HT1080 (cell line): ENCODE measurements around the gene BCDIN3D. TPM values are rescaled to one million over a fixed set of nuclear protein-coding genes. Genes with fewer than 3 reads are reported as not detected.

Experiments
- DNase-seq: peaks from one replicate; pipeline ENCODE4 v3.0.0-alpha.2; 2015; ENCODE audit warnings: low read depth
- total RNA-seq: library from RNA; depleted of rRNA; stranded (reverse); fragments of >200 nt; shearing (Covaris generic); gene quantifications from 2 replicates; pipeline ENCODE4 v1.2.3, GENCODE V29; 2014

Gene BCDIN3D
- total RNA-seq, 1 experiment from 2014 or later, result 3.3 TPM

DNA sequence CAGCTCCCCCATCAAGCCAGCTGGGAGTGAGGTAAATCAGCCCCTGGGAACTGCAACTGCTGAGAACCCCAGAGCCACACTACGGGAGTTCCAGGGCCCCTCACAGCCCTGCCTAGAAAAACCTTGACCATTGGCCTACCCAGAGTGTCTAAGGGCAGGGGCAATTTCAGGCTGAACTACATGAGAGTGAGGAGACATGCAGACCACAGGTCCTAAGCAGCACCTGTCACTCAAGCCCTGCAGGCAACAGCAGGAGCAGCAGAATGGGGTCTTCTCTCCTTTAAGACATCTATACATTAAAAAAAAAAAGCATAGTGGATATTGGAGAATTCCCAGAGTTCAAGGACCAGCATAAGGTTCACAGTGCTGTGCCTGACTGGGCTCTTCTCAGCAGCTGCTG is 19.6 kb downstream of the BCDIN3D start:
- DNase-seq, result no peak

GRCh38 chr12:49821373-49822287 is 21.3 kb downstream of the BCDIN3D start:
- DNase-seq, result no peak

DNA sequence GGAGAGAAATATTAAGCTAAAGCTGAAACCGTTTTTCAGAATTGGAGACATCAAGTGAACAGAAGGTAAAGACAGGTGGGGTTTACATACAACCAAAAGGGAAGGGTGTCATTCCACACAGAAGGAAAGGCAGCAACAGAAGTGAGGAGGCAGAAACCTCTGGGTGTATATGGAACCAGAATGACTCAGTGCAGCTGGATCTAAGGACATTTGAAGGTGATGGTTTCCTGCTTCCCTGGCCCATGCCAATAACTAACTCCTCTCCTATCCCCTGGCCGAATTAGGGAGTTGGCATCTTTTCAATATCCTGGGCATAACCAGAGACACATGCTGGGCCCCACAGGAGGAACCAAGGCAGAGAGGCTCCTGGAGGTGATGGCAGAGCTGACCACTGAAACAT is 23.1 kb downstream of the BCDIN3D start:
- peak; percentile 50 for DNase-seq

DNA sequence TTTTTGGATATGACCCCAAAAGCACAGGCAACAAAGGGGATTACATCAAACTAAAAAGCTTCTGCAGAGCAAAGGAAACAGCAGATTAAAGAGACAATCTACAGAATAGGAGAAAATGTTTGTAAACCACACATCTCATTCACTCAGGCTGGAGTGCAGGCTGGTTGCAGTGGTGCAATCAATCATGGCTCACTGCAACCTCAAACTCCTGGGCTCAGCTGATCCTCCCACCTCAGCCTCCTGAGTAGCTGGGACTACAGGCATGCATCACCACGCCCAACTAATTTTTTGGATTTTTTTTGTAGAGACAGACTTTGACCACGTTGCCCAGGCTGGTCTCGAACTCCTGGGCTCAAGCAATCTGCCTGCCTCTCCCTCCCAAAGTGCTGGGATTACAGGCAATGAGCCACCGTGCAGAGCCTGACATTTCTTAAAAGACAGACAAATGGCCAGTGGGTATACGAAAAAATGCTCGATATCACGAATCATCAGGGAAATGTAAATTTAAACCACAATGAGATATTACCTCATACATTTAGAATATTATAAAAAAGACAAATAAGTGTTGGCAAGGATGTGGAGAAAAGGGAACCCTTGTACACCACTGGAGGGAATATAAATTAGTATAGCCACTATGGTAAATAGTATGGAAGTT is 24.5 kb downstream of the BCDIN3D start:
- no peak for DNase-seq

GRCh38 chr12:49813131-49813530 is 29.8 kb downstream of the BCDIN3D start:
- DNase-seq, result no peak

- DNase-seq, result no peak
These were observed 30.9 kb downstream of the BCDIN3D start for GRCh38 chr12:49811961-49812401.

- DNase-seq, result no peak
These were observed 31.8 kb downstream of the BCDIN3D start for GRCh38 chr12:49811136-49811535.

- DNase-seq, result no peak
These were observed 33.0 kb downstream of the BCDIN3D start for GRCh38 chr12:49809906-49810389.

- no peak for DNase-seq
These were observed 33.5 kb downstream of the BCDIN3D start for GRCh38 chr12:49809381-49809905.

DNA sequence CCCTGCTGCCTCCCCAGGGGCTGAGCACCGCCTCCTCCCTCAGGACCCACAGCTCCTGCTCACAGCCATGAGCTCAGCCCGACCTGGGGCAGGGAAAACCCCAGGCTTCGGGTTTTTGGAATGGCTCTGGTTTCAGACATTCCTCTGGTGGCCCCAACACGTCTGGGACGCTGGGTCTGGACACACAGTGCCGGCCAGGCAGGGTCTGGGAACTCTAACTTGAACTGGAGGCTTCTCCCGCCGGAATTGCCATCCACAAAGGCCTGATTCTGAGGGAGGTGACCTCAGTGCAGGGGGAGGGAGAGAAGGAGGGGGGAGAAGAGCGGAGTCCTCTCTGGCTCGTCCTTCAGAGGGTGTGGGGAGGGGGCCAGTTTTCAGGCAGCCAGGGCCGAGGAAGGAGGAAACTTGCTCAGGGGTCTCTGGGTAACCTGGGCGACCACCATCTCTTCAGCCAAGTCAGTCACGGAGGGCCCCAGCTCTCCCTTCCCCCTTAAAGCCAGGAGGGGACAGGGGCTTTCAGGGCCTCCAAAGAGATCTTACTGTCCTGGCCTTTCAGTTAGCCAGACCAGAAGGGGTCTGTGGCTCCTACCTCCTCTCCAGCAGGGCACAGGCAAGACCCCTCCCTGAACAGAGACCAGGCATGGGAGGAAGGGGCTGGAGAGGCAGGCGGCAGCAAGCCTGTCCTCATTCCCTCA is 34.1 kb downstream of the BCDIN3D start:
- DNase-seq, result no peak

- no peak for DNase-seq
These were observed 34.8 kb downstream of the BCDIN3D start for GRCh38 chr12:49807991-49808580.

DNA sequence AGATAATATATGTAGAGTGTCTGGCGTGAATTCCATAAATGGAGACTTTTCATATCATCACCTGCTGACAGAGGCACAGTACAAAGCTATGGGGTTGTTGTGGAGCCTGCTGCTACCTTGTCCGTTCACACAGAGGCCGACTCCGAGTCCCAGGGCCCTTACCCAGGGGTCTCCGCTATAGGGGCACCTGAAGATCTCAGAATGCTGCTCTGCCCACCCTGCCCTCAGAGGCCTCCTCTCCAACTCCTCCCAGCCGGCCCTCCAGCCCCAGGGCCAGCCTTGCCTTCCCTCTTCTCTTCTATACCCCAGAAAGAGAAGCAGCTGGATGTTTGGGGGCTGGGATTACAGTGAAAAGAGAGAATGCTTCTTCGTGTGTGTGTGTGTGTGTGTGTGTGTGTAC is 36.0 kb downstream of the BCDIN3D start:
- no peak for DNase-seq

GRCh38 chr12:49806321-49806813 is 36.5 kb downstream of the BCDIN3D start:
- no peak for DNase-seq

DNA sequence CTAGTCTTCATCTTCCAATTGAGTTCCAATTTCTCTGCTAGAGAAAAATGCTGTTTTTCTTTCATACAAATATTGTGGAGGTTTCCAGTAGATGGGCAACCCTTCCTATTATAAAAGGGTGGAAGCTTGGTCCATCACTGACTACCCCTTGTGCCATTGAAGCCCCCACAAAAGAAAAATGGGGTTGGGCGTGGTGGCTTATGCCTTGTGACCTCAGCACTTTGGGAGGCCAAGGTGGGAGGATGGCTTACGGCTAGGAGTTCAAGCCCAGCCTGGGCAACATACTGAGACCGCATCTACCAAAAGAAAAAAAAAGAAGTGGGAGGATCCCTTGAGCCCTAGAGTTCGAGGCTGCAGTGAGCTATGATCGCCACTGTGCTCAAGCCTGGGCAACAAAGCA is 37.5 kb downstream of the BCDIN3D start:
- no peak for DNase-seq

GRCh38 chr12:49804821-49805220 is 38.1 kb downstream of the BCDIN3D start:
- no peak for DNase-seq

DNA sequence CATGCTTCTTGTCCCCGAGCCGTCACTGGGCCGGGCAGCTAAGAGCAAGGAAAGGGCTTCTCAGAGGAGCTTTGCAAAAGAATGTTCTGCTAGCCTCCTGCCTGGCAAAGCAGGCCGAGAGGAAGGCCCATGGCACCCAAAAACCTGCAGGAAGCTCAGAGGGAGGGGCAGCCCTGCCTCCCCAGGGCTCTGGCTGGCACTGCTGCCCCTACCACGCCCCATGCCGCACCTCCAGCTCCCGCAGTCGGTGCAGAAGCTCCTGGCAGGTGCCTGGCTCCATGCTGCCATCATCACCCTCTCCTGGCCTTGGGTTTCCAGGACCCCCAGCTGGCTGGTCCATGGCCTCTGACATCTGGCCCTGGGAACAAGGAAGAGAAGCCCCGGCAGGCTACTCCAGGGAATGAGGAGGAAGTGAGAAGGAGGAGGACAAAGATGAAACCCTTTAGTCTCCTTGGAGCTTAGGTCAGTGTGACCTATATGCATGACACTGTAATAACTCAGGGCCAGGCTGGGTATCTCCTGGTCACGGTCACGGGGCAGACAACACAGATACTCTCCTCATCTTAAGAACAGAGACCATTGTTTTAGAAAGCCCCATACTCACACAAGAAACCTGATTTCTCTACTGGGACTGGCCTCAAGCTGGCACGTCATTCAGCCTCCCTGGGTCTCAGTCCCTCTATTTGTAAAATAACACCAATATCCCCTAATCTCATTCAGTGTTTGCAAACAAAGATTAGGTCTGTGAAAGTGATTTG is 39.0 kb downstream of the BCDIN3D start:
- no peak for DNase-seq

- DNase-seq, result no peak
These were observed 41.5 kb downstream of the BCDIN3D start for GRCh38 chr12:49801141-49802063.

DNA sequence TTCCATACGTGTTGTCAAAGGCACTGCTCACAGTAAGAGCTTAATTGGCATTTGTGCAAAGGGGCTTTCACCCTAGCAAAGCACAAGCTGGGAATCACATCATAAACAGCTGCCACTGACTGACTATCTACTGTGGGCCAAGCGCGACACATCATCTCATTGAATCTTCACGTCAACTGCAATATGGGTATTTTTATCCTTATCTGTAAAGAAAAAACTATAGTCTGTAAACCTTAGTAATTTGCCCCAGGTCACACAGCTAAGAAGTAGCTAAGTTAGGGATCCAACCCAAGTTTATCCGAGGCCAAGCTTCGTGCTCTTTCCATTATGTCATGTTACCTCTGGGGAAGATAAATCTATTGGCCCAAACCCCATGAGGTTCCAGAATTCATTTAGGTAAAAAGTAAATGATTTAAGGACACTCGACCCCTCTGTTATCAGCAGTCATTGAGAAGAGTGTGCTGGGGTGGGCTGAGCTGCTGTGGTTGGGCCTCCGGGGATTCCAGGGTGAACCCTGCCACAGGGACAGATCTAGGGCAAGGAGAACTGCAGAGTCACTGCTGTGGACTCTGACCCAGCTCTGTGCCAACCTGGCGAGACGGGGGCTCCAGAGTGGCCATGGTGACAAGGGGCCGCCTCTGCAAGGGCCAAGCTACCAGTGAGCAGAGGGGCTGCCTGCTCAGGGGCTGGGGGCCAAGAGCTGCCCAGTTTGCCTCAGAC is 42.3 kb downstream of the BCDIN3D start:
- DNase-seq, result no peak
